ENCODE data around the gene MICAL2.

- TF ChIP-seq SIN3A (IDR thresholded peaks at IDR 0.05; ENCODE audit: borderline replicate concordance, insufficient read depth, low read length) (no peak), POLR2AphosphoS5 (IDR thresholded peaks at IDR 0.05; ENCODE audit: low read depth, low read length) (no peak)
- TF ChIP-seq, protein P1, sequence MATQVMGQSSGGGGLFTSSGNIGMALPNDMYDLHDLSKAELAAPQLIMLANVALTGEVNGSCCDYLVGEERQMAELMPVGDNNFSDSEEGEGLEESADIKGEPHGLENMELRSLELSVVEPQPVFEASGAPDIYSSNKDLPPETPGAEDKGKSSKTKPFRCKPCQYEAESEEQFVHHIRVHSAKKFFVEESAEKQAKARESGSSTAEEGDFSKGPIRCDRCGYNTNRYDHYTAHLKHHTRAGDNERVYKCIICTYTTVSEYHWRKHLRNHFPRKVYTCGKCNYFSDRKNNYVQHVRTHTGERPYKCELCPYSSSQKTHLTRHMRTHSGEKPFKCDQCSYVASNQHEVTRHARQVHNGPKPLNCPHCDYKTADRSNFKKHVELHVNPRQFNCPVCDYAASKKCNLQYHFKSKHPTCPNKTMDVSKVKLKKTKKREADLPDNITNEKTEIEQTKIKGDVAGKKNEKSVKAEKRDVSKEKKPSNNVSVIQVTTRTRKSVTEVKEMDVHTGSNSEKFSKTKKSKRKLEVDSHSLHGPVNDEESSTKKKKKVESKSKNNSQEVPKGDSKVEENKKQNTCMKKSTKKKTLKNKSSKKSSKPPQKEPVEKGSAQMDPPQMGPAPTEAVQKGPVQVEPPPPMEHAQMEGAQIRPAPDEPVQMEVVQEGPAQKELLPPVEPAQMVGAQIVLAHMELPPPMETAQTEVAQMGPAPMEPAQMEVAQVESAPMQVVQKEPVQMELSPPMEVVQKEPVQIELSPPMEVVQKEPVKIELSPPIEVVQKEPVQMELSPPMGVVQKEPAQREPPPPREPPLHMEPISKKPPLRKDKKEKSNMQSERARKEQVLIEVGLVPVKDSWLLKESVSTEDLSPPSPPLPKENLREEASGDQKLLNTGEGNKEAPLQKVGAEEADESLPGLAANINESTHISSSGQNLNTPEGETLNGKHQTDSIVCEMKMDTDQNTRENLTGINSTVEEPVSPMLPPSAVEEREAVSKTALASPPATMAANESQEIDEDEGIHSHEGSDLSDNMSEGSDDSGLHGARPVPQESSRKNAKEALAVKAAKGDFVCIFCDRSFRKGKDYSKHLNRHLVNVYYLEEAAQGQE (IDR thresholded peaks at IDR 0.05; ENCODE audit: insufficient read depth in 1 of 2, low read depth in 2 of 2, low read length in 2 of 2), result no peak
Observed at GRCh38 chr11:12124306-12124705, 13.9 kb downstream of the MICAL2 start.

Data from PFSK-1 (cell line).